ENCODE data around the gene INTS11.

INTS11 gene

GRCh38 chr1:1298861-1299685, 25.4 kb downstream of the INTS11 start:
- DNase-seq = peak; percentile 68

- DNase-seq = no peak
Observed at GRCh38 chr1:1297802-1298424, 26.5 kb downstream of the INTS11 start.

- no peak for DNase-seq
Observed at GRCh38 chr1:1296070-1297061, 28.1 kb downstream of the INTS11 start.

GRCh38 chr1:1295154-1295923, 29.1 kb downstream of the INTS11 start:
- no peak for DNase-seq

GRCh38 chr1:1294250-1294890, 30.1 kb downstream of the INTS11 start:
- no peak for DNase-seq

GRCh38 chr1:1293263-1294249, 30.9 kb downstream of the INTS11 start:
- DNase-seq = no peak

- DNase-seq = no peak
Observed at GRCh38 chr1:1292851-1293250, 31.6 kb downstream of the INTS11 start.

- DNase-seq = no peak
Observed at GRCh38 chr1:1292442-1292779, 32.0 kb downstream of the INTS11 start.

- peak; percentile 80 for DNase-seq
Observed at GRCh38 chr1:1291548-1292441, 32.7 kb downstream of the INTS11 start.

- DNase-seq = peak; percentile 66
Observed at GRCh38 chr1:1291023-1291528, 33.4 kb downstream of the INTS11 start.

GRCh38 chr1:1290238-1290731, 34.2 kb downstream of the INTS11 start:
- DNase-seq = peak; percentile 56

GRCh38 chr1:1287288-1288110, 37.0 kb downstream of the INTS11 start:
- peak; percentile 47 for DNase-seq

GRCh38 chr1:1286313-1287261, 37.9 kb downstream of the INTS11 start:
- no peak for DNase-seq

- DNase-seq = no peak
Observed at GRCh38 chr1:1285611-1286311, 38.7 kb downstream of the INTS11 start.

GRCh38 chr1:1285102-1285571, 39.3 kb downstream of the INTS11 start:
- DNase-seq = no peak

Data from NCI-H69 (cell line).